H9 (cell line): ENCODE measurements around the gene ITPKC. TPM values are rescaled to one million over a fixed set of nuclear protein-coding genes. Genes with fewer than 3 reads are reported as not detected.

Source experiments
- DNase-seq: peaks from one replicate; pipeline ENCODE4 v3.0.0-alpha.2; 2017
- H2AFZ ChIP-seq: one replicate; pipeline ENCODE4 v1.6.1; 2013; ENCODE audit warnings: mild to moderate bottlenecking, low read length, control low read depth, moderate library complexity
- H2AK5ac ChIP-seq: 2 replicates; pipeline ENCODE4 v1.6.1; 2013; ENCODE audit warnings: low read length, control low read depth, mixed read lengths; ENCODE audit not compliant: insufficient read length
- H2BK120ac ChIP-seq: one replicate; pipeline ENCODE4 v1.6.1; 2013; ENCODE audit warnings: low read depth, mild to moderate bottlenecking, low read length, control low read depth, inconsistent platforms; ENCODE audit not compliant: poor library complexity, severe bottlenecking
- H2BK12ac ChIP-seq: 2 replicates; pipeline ENCODE4 v1.6.1; 2013; ENCODE audit warnings: low read length, control low read depth, mixed read lengths, low read depth; ENCODE audit not compliant: insufficient read length
- H2BK15ac ChIP-seq: 2 replicates; pipeline ENCODE4 v1.6.1; 2013; ENCODE audit warnings: low read depth, low read length, control low read depth
- H2BK20ac ChIP-seq: one replicate; pipeline ENCODE4 v1.6.1; 2013; ENCODE audit warnings: low read depth, mild to moderate bottlenecking, low read length, control low read depth, inconsistent platforms; ENCODE audit not compliant: poor library complexity, severe bottlenecking
- H2BK5ac ChIP-seq: 2 replicates; pipeline ENCODE4 v1.6.1; 2013; ENCODE audit warnings: low read length, control low read depth, mixed read lengths; ENCODE audit not compliant: insufficient read length
- H3K14ac ChIP-seq: 2 replicates; pipeline ENCODE4 v1.6.1; 2013; ENCODE audit warnings: low read length, control low read depth; ENCODE audit not compliant: insufficient read depth
- H3K18ac ChIP-seq: 2 replicates; pipeline ENCODE4 v1.6.1; 2013; ENCODE audit warnings: low read depth, mild to moderate bottlenecking, mixed read lengths, low read length, control low read depth; ENCODE audit not compliant: insufficient read length
- H3K23ac ChIP-seq: 2 replicates; pipeline ENCODE4 v1.6.1; 2013; ENCODE audit warnings: low read length, control low read depth, mixed read lengths, low read depth; ENCODE audit not compliant: insufficient read length
- H3K23me2 ChIP-seq: 2 replicates; pipeline ENCODE4 v1.6.1; 2013; ENCODE audit warnings: low read depth, mild to moderate bottlenecking, mixed read lengths, low read length, control low read depth; ENCODE audit not compliant: insufficient read length, poor library complexity, severe bottlenecking
- H3K27ac ChIP-seq: 2 replicates; pipeline ENCODE4 v1.5.1; 2013; ENCODE audit warnings: low read length, control low read depth, mixed read lengths, low read depth; ENCODE audit not compliant: insufficient read length
- H3K27me3 ChIP-seq: 2 replicates; pipeline ENCODE4 v1.6.1; 2013; ENCODE audit warnings: low read length, control low read depth, inconsistent platforms; ENCODE audit not compliant: insufficient read depth
- H3K4ac ChIP-seq: 2 replicates; pipeline ENCODE4 v1.6.1; 2013; ENCODE audit warnings: low read depth, mild to moderate bottlenecking, control low read depth, inconsistent platforms, low read length, moderate library complexity
- H3K4me1 ChIP-seq: 2 replicates; pipeline ENCODE4 v1.6.1; 2013; ENCODE audit warnings: low read length, control low read depth, inconsistent platforms; ENCODE audit not compliant: insufficient read depth
- H3K4me2 ChIP-seq: 2 replicates; pipeline ENCODE4 v1.6.1; 2013; ENCODE audit warnings: low read length, control low read depth, mixed read lengths; ENCODE audit not compliant: insufficient read length, insufficient read depth
- H3K56ac ChIP-seq: 2 replicates; pipeline ENCODE4 v1.6.1; 2013; ENCODE audit warnings: low read depth, mild to moderate bottlenecking, mixed read lengths, low read length, control low read depth; ENCODE audit not compliant: insufficient read length
- H3K79me1 ChIP-seq: 2 replicates; pipeline ENCODE4 v1.6.1; 2013; ENCODE audit warnings: low read depth, mild to moderate bottlenecking, moderate library complexity, low read length, control low read depth, inconsistent platforms; ENCODE audit not compliant: insufficient read depth, poor library complexity, severe bottlenecking
- H3K79me2 ChIP-seq: 2 replicates; pipeline ENCODE4 v1.6.1; 2013; ENCODE audit warnings: low read length, control low read depth, inconsistent platforms; ENCODE audit not compliant: insufficient read depth
- H3K9ac ChIP-seq: 2 replicates; pipeline ENCODE4 v1.6.1; 2013; ENCODE audit warnings: low read length, control low read depth, mixed read lengths; ENCODE audit not compliant: insufficient read length; ENCODE audit errors: extremely low read depth
- H3K9me3 ChIP-seq: one replicate; pipeline ENCODE4 v1.6.1; 2013; ENCODE audit warnings: low read depth, low read length, inconsistent platforms; ENCODE audit not compliant: control insufficient read depth
- H3T11ph ChIP-seq: one replicate; pipeline ENCODE4 v1.6.1; 2013; ENCODE audit warnings: mild to moderate bottlenecking, low read length, control low read depth, inconsistent platforms
- H4K20me1 ChIP-seq: one replicate; pipeline ENCODE4 v1.6.1; 2013; ENCODE audit not compliant: control insufficient read depth, insufficient read length, insufficient read depth
- H4K5ac ChIP-seq: 2 replicates; pipeline ENCODE4 v1.6.1; 2013; ENCODE audit warnings: low read depth, mild to moderate bottlenecking, mixed read lengths, low read length, control low read depth; ENCODE audit not compliant: insufficient read length
- H4K8ac ChIP-seq: replicated peaks from 2 replicates; pipeline ENCODE4 v1.6.1; 2013; ENCODE audit warnings: low read length, control low read depth, mixed read lengths, low read depth; ENCODE audit not compliant: insufficient read length
- H4K91ac ChIP-seq: 2 replicates; pipeline ENCODE4 v1.6.1; 2013; ENCODE audit warnings: low read depth, mild to moderate bottlenecking, moderate library complexity, mixed read lengths, low read length, control low read depth; ENCODE audit not compliant: insufficient read length
- H3K27ac Mint-ChIP-seq, 3 experiments: 2 replicates in 2 of 3; 3 replicates in 1 of 3; pipeline ENCODE4 v1.8.0; 2020 to 2021; ENCODE audit warnings: mixed read lengths in 3 of 3, mild to moderate bottlenecking in 1 of 3, moderate library complexity in 1 of 3
- H3K27me3 Mint-ChIP-seq: 2 replicates; pipeline ENCODE4 v1.8.0; 2021; ENCODE audit warnings: low read depth, mild to moderate bottlenecking, moderate library complexity, mixed read lengths
- H3K36me3 Mint-ChIP-seq, 3 experiments: 2 replicates in 2 of 3; 3 replicates in 1 of 3; pipeline ENCODE4 v1.8.0; 2020 to 2021; ENCODE audit warnings: low read depth in 3 of 3, mixed read lengths in 3 of 3; ENCODE audit not compliant: insufficient read depth in 1 of 3
- H3K4me1 Mint-ChIP-seq, 2 experiments: 2 replicates each; pipeline ENCODE4 v1.8.0; 2020; ENCODE audit warnings: mixed read lengths in 2 of 2
- H3K4me3 Mint-ChIP-seq, 2 experiments: 2 replicates in 1 of 2; 3 replicates in 1 of 2; pipeline ENCODE4 v1.8.0; 2020 to 2021; ENCODE audit warnings: mild to moderate bottlenecking in 2 of 2, mixed read lengths in 2 of 2, moderate library complexity in 1 of 2
- H3K9me3 Mint-ChIP-seq, 2 experiments: 2 replicates in 1 of 2; 3 replicates in 1 of 2; pipeline ENCODE4 v1.8.0; 2020; ENCODE audit warnings: mild to moderate bottlenecking in 2 of 2, mixed read lengths in 2 of 2, moderate library complexity in 1 of 2
- CTCF ChIP-seq: fragments of 200-600 bp; sonication (generic); conservative IDR thresholded peaks from 3 replicates; pipeline ENCODE4 v1.8.0; 2021; ENCODE audit warnings: antibody characterized with exemption, mild to moderate bottlenecking
- WGBS: extraction: QIAGEN DNeasy Blood & Tissue Kit; methylation state at CpG from one replicate; pipeline ENCODE4 v1.1.7; 2013; ENCODE audit warnings: missing lambda C conversion rate, low lambda C conversion rate, mixed read lengths; ENCODE audit not compliant: insufficient read length; ENCODE audit errors: extremely low coverage; 5-methylcytosine and 5-hydroxymethylcytosine counted together
- total RNA-seq: library from RNA; stranded (reverse); gene quantifications from 2 replicates; pipeline ENCODE4 v1.2.1, GENCODE V29; 2021

ITPKC gene
- total RNA-seq, 1 experiment from 2014 or later = 11.2 TPM

GRCh38 chr19:40718774-40719391 lies 2.0 kb downstream of the ITPKC start:
- Mint-ChIP-seq H3K27ac (peak overlapping the region in 2 of 3 experiments; percentile 70 to 97; a peak in 3 of 7 replicates), H3K36me3 (peaks cover 15 to 25% (median 20%) of the 10 kb centered on the region in 3 experiments), H3K9me3 (peaks cover 0 to 3% of the 10 kb centered on the region in 2 experiments; a peak in 2 of 5 replicates), H3K4me3 (peak overlapping the region; percentile 93 to 94), H3K4me1 (peaks cover 25 to 43% of the 10 kb centered on the region in 2 experiments), H3K27me3 (no peaks in the 10 kb centered on the region)
- H4K20me1 ChIP-seq = no peaks in the 10 kb centered on the region
- no peak overlapping the region for H2BK5ac ChIP-seq
- TF ChIP-seq CTCF = no peak
- H3K4me1 ChIP-seq = no peaks in the 10 kb centered on the region; the same call in 1 of the 2 replicates
- no peak overlapping the region for H2AFZ ChIP-seq
- peaks cover 32% of the 10 kb centered on the region for H3K23me2 ChIP-seq
- no peak overlapping the region for H2BK120ac ChIP-seq
- peak overlapping the region; percentile 74 for H3K9ac ChIP-seq
- H3K14ac ChIP-seq = no peak overlapping the region
- H3K4me2 ChIP-seq = peak overlapping the region; percentile 90
- no peak overlapping the region for H3K18ac ChIP-seq
- no peak overlapping the region for H3T11ph ChIP-seq
- H2BK12ac ChIP-seq = no peak overlapping the region
- H3K56ac ChIP-seq = no peak overlapping the region
- H4K5ac ChIP-seq = no peak overlapping the region
- H3K9me3 ChIP-seq = no peaks in the 10 kb centered on the region
- H3K4ac ChIP-seq = no peak overlapping the region
- H2BK15ac ChIP-seq = no peak overlapping the region
- H2AK5ac ChIP-seq = no peak overlapping the region
- H4K8ac ChIP-seq = no peak overlapping the region
- no peak overlapping the region for H4K91ac ChIP-seq
- no peaks in the 10 kb centered on the region; the same call in 1 of the 2 replicates for H3K79me2 ChIP-seq
- DNase-seq = peak; percentile 57
- H3K79me1 ChIP-seq = no peaks in the 10 kb centered on the region
- H3K27ac ChIP-seq = no peak overlapping the region
- no peaks in the 10 kb centered on the region for H3K27me3 ChIP-seq
- no peak overlapping the region for H3K23ac ChIP-seq
- H2BK20ac ChIP-seq = no peak overlapping the region
- WGBS = no CpG with 5 or more reads among the region's 16 CpGs
